HEK293T (cell line): Measurements from ENCODE around the gene MRPS6.

Source experiments
- BHLHE40 ChIP-seq: fragments of 450-650 bp; IDR thresholded peaks from 2 replicates; pipeline ENCODE4 v1.6.1; 2016; ENCODE audit warnings: mild to moderate bottlenecking, moderate library complexity, borderline replicate concordance
- FOXA1 ChIP-seq: fragments of 450-650 bp; IDR thresholded peaks from 2 replicates; pipeline ENCODE4 v1.6.1; 2016; ENCODE audit warnings: mild to moderate bottlenecking
- FOXK2 ChIP-seq: fragments of 450-650 bp; IDR thresholded peaks from 2 replicates; pipeline ENCODE4 v1.6.1; 2016; ENCODE audit warnings: mild to moderate bottlenecking
- FOXM1 ChIP-seq: fragments of 450-650 bp; IDR thresholded peaks from 2 replicates; pipeline ENCODE4 v1.6.1; 2017; ENCODE audit warnings: mild to moderate bottlenecking, borderline replicate concordance
- LEF1 ChIP-seq: fragments of 450-650 bp; IDR thresholded peaks from 2 replicates; pipeline ENCODE4 v1.6.1; 2017; ENCODE audit warnings: mild to moderate bottlenecking, borderline replicate concordance
- NFRKB ChIP-seq: fragments of 450-650 bp; IDR thresholded peaks from 2 replicates; pipeline ENCODE4 v1.6.1; 2016; ENCODE audit warnings: mild to moderate bottlenecking, moderate library complexity
- PKNOX1 ChIP-seq: fragments of 450-650 bp; IDR thresholded peaks from 2 replicates; pipeline ENCODE4 v1.6.1; 2016
- SP1 ChIP-seq: fragments of 450-650 bp; IDR thresholded peaks from 2 replicates; pipeline ENCODE4 v1.6.1; 2017
- TARDBP ChIP-seq: fragments of 450-650 bp; IDR thresholded peaks from 2 replicates; pipeline ENCODE4 v1.6.1; 2016
- ZNF384 ChIP-seq: fragments of 450-650 bp; IDR thresholded peaks from 2 replicates; pipeline ENCODE4 v1.6.1; 2016

DNA sequence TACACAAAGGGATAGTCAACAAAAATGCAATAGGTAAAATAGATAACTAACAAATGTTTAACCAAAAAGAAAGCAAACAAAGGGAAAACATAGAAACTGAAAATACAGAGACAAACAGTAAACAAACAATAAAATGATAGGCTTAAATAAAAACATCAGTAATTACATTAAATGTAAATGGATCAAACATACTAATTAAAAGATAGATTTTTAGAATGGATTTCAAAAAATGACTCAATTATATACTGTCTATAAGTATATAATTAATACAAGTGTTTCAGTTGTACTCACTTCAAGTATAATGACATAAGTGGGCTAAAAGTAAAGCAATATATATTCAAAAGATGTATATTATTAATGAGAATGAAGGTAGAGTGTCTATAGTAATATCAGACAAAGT lies 101.1 kb downstream of the MRPS6 start:
- no peak for TF ChIP-seq LEF1
- TF ChIP-seq SP1: no peak
- no peak for TF ChIP-seq ZNF384
- no peak for TF ChIP-seq NFRKB
- no peak for TF ChIP-seq PKNOX1
- TF ChIP-seq FOXK2: no peak
- TF ChIP-seq BHLHE40: no peak
- TF ChIP-seq FOXM1: no peak
- TF ChIP-seq TARDBP: no peak
- TF ChIP-seq FOXA1: no peak
